ENCODE data around the gene NR3C2. TPM values are rescaled to one million over a fixed set of nuclear protein-coding genes. Genes with fewer than 3 reads are reported as not detected.

Gene NR3C2
- total RNA-seq, 2 experiments from 2014 or later, result 4.8 to 6.2 TPM

DNA sequence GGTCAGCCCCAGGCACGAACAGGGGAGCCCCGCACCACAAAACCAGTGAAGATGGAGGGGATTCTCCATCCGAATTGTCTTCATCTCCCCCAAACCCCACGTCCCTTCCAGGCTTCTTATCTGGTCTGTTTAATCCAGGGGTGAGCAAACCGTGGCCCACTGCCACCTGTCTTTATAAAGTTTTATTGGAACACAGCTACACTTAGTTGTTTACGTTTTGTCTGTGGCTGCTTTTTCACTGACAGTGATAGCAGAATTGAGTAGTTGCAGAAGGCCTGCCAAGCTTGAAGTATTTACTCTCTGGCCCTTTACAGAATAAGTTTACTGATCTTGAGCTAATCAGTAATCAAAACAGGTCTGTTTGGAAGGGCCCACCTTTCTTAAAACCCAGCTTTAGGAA, 386.4 kb downstream of the NR3C2 start:
- no peak overlapping the region for H3K4me3 Mint-ChIP-seq
- H3K4me1 Mint-ChIP-seq, result peaks cover 87% of the 10 kb centered on the region
- no peaks in the 10 kb centered on the region for H3K27me3 Mint-ChIP-seq
- peaks cover 21% of the 10 kb centered on the region for H3K36me3 Mint-ChIP-seq
- no peak overlapping the region for H3K27ac Mint-ChIP-seq
- H3K9me3 Mint-ChIP-seq, result peaks cover 3% of the 10 kb centered on the region
- DNase-seq, result no peak

DNA sequence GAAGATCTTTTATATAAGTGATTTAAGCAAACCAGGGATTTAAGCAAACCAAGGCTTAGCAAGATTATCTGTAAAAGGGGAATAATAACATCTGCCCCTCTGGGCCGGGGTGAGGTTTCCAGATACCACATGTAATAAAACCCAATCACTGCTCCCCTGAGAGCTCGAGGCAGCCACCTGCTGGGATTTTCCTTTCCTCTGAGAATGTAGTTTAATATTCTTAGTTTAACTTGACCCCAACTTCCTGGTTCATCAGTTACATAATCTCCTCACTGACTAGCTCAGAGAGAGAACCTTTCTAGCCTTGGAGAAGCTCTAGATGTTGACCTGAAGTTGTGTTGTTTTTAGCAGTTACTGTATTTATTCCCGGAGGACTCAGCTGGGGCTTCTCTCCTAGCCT, 387.9 kb downstream of the NR3C2 start:
- H3K4me1 Mint-ChIP-seq, result peaks cover 83% of the 10 kb centered on the region
- peaks cover 22% of the 10 kb centered on the region for H3K36me3 Mint-ChIP-seq
- DNase-seq, result no peak
- no peaks in the 10 kb centered on the region for H3K27me3 Mint-ChIP-seq
- peak overlapping the region; percentile 74 for H3K27ac Mint-ChIP-seq
- peaks cover 3% of the 10 kb centered on the region for H3K9me3 Mint-ChIP-seq
- no peak overlapping the region for H3K4me3 Mint-ChIP-seq

DNA sequence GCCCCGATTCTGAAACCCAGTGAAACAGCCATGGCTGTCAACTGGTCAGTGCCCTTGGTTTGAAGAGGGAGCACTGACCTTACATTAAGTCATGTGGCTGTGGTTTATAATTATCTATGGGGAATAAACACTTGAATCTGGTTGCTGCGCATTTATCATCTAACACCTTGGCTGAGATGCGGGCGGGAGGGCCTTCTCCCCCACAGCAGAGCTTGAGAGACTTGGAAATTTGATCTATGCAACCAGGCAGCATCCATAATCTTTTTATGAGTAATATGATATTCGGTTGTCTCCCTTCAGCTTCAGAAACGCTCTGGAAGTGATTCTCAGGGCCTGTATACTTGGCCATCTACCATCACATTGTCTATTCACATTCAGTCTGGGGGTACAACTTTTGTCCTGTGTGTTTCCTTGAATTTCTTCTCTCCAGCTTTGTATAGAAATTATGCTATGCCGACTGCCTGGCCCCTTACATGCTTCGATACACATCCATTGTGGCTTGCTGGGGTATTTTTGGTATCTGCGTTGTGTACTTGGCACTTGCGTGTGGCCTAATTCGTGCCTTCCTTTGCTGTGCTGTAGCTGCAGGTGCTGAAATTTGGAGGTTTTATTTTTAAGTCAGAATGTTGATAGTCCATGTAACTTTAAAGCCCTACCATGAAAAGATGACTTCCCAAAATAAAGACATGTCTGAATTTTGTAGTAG, 388.8 kb downstream of the NR3C2 start:
- Mint-ChIP-seq H3K27me3 (no peaks in the 10 kb centered on the region), H3K4me1 (peaks cover 76% of the 10 kb centered on the region), H3K4me3 (peak overlapping the region; percentile 26), H3K27ac (peak overlapping the region; percentile 74), H3K36me3 (peaks cover 16% of the 10 kb centered on the region), H3K9me3 (peaks cover 1% of the 10 kb centered on the region)
- DNase-seq, result no peak

DNA sequence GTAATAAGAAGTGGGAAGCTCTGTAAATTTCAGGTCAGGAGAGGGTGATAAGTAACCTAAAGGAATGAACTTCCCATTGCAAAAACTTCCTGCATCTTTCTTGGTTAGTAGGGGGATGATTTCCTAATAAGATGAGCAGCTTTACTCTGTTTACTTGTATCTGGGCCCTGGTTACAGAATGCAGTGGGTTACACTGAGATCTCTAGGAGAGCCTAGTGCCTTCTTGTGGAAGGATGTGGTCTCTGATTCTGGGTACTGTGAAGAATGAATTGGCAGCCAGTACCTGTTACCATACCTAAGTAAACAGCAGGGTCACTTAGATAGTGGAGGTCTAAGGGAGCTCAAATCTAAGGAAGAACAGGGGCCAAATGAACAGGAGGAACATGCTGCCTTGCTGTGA, 389.8 kb downstream of the NR3C2 start:
- peak; percentile 13 for DNase-seq
- Mint-ChIP-seq H3K27me3 (no peaks in the 10 kb centered on the region), H3K36me3 (peaks cover 18% of the 10 kb centered on the region), H3K4me3 (peak overlapping the region; percentile 37), H3K9me3 (peaks cover 1% of the 10 kb centered on the region), H3K4me1 (peaks cover 71% of the 10 kb centered on the region), H3K27ac (peak overlapping the region; percentile 74)

DNA sequence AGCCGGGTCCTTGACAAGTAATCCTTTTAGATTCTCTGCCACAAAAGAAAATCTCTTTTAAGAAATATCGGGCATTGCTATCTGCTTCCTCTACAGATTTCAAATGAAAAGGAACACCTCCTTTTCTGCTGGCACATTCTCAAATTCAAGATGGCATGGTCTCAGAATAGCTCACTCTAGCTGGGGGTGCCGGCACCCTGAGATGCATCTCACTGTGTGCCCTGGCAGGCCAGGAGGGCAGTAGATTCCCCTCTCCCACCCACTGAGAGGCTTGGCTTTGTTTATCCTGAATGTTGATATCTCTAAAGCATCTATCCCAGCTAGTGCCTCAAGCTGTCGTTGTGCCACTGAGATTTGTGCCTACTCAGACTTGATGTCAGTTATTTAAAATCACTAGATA, 390.8 kb downstream of the NR3C2 start:
- Mint-ChIP-seq H3K27ac (peak overlapping the region; percentile 74), H3K36me3 (peaks cover 18% of the 10 kb centered on the region), H3K4me3 (no peak overlapping the region), H3K4me1 (peaks cover 66% of the 10 kb centered on the region), H3K9me3 (no peaks in the 10 kb centered on the region), H3K27me3 (no peaks in the 10 kb centered on the region)
- no peak for DNase-seq

DNA sequence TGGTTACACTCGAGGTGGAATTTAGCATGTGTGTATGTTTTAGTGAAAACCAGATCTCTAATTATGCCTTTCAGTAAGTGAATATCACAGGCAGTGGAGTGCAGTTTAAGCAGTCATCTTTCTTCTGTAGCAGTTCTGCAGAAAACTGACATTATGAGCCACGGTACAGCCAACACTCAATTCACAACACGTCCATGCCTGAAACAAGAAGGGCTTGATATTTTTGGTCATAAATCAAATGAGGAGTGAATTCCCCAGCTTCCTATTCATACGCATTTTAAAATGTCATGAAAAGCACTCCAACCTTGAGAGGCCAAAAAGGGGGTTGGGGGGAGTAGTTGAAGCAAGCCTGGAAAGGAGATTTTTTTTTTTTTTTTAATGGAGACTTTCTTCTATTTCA, 393.6 kb downstream of the NR3C2 start:
- no peaks in the 10 kb centered on the region for H3K27me3 Mint-ChIP-seq
- H3K27ac Mint-ChIP-seq, result no peak overlapping the region
- H3K36me3 Mint-ChIP-seq, result peaks cover 14% of the 10 kb centered on the region
- no peak overlapping the region for H3K4me3 Mint-ChIP-seq
- peaks cover 55% of the 10 kb centered on the region for H3K4me1 Mint-ChIP-seq
- H3K9me3 Mint-ChIP-seq, result no peaks in the 10 kb centered on the region
- DNase-seq, result no peak

DNA sequence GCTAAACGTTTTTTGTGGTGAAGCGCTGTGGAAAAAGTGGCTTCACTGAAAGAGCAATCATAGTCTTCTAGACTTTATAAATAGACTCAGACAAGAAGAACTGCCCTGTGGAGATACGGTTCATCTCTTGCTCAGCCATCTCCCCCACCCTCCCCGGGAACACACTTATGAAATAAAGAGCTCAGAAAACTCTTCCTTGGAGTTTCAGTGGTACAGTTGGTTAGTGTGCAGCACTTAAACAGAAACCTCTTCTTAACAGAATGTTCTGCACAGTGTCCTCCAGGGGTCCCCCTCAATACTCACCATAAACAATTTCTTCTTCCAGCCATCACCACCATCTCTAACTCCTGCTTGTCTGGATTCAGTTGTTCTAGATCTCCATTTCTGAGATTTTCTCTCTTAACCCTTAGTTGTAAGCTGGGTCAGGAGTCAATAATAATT, 397.3 kb downstream of the NR3C2 start:
- no peaks in the 10 kb centered on the region for H3K27me3 Mint-ChIP-seq
- no peak overlapping the region for H3K27ac Mint-ChIP-seq
- H3K4me3 Mint-ChIP-seq, result no peak overlapping the region
- H3K4me1 Mint-ChIP-seq, result peaks cover 24% of the 10 kb centered on the region
- no peaks in the 10 kb centered on the region for H3K9me3 Mint-ChIP-seq
- peaks cover 4% of the 10 kb centered on the region for H3K36me3 Mint-ChIP-seq
- DNase-seq, result peak; percentile 12

DNA sequence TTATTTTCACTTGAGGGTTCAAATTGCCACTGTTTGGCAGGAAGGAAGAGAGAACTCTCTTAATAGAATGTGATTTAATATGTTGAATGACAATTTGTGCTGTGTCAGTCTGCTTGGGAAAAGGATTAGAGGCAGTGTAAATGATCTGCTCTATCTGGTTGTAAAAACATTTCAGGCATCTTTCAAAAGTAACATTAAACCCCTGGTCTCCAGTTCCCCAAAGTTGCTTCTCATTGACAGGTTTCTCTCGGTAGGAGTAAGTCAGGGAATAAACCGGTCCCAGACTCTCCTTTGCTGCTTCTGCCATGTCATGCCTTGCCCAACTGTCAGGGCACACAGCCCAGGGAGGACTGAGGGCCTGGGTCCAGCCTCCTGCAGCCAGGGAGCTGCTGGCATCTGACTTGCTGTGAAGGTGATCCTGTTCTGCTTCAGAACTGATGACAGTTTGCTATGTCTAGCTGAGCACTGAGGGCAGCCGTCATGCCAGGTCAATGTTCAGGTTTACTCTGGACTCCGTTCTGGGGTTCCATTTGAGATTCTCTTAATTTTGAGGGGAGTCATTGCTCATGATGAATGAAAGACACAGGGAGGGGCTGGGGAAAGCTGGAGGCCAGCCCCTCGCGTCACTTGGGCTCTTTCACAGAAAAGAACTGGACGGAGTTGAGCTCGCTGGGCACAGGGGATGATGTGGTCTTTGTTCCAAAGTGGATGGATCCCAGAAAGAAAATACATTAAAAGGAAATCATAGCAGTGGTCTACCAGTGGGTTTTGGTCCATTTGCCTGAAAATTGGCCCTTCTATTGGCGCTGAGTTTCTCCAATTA, 397.9 kb downstream of the NR3C2 start:
- no peak overlapping the region for H3K27ac Mint-ChIP-seq

DNA sequence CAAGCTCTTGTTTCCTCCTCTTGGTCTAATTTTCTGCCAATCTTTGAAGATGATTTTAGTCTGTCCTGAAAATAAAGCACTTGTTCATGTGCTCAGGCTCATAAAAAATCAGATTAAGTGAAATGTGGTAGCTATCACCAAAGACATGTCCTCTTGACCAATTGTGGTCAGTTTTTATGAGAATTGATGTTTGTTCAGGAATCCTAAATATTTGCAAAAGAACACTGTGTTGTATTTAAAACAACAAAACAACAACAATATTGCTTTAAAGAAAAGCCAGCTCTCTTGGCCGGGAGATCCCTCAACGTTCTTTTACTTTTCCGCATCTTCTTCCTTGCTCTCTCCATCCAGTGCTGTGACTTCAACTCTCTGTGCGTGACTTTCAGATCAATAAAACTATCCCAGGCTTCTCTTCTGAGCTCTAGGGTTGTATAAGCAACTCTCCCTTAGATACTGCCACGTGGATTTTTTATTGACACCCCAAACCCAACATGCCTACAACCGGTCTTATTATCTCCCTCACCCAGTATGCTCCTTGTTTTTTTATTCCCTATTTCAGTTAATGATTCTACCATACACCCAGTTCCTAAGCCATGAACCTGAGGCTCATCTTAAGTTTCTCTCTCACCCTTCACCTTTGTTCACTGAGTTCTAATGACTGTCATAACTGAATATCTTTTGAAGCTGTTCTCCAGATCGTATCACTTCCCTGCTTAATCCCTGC, 400.4 kb downstream of the NR3C2 start:
- no peaks in the 10 kb centered on the region for H3K27me3 Mint-ChIP-seq
- peaks cover 2% of the 10 kb centered on the region for H3K9me3 Mint-ChIP-seq
- no peak for DNase-seq
- peaks cover 17% of the 10 kb centered on the region for H3K4me1 Mint-ChIP-seq
- no peak overlapping the region for H3K27ac Mint-ChIP-seq
- H3K36me3 Mint-ChIP-seq, result peaks cover under 1% of the 10 kb centered on the region
- H3K4me3 Mint-ChIP-seq, result no peak overlapping the region

More for the DNA sequence above, 397.9 kb downstream of the NR3C2 start:
- H3K36me3 Mint-ChIP-seq, result peaks cover 4% of the 10 kb centered on the region
- H3K4me3 Mint-ChIP-seq, result no peak overlapping the region
- no peaks in the 10 kb centered on the region for H3K27me3 Mint-ChIP-seq
- no peak for DNase-seq
- H3K4me1 Mint-ChIP-seq, result peaks cover 23% of the 10 kb centered on the region
- no peaks in the 10 kb centered on the region for H3K9me3 Mint-ChIP-seq

DNA sequence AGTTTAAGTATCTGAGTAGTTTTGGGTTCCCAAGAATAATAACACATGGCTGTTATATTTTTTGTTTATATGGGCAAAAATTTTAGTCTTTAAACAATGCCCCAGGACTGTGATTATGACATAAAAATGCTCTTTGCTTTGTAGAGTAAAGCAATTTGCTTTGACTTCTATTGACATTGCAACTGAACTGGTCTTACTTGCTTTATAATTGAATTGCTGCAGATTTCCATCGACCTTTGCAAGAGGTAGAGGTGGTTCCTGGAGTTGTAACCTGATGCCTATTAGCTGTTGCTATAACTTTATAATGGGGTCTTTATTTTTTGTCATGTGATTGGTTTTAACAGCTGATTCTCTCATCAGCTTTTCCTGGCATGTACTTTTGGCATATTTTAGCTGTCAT, 407.4 kb downstream of the NR3C2 start:
- no peak for DNase-seq
- Mint-ChIP-seq H3K4me3 (no peak overlapping the region), H3K27me3 (no peaks in the 10 kb centered on the region), H3K4me1 (peaks cover 5% of the 10 kb centered on the region), H3K27ac (no peak overlapping the region), H3K36me3 (peaks cover 4% of the 10 kb centered on the region), H3K9me3 (peaks cover 9% of the 10 kb centered on the region)

DNA sequence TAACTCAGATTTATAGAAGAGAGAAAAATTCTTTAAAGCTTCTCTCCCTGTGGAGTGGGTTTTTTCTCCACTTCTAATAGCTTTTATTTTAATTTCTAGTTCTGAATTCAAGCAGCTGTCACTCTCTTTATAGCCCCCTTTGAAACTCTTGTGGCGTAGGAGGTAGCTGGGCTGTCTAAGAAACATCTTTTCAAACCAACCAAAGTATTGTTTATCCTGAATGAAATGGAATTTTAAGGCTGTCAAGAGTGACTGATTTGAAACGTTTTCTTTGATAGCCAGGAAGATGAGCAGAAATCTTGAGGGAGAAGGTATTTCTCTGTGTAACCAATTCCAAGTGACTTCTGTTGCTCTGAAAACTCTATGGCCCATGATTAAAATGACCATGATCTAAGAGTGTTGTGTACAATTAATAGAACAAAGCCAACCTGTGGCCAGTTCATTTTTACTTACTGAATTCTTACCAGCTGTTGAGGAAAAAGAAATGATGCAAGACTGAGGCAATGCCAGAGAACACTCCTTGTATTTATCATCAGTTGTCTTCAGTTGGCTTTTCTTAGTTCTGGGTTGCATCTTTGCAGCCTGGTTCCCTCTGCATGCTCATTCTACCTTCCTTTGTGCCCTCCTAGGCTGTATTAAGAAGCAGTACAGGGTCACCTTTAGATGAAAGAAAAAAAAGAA, 411.9 kb downstream of the NR3C2 start:
- Mint-ChIP-seq H3K9me3 (peaks cover 9% of the 10 kb centered on the region), H3K4me1 (peaks cover 6% of the 10 kb centered on the region), H3K27ac (peak overlapping the region; percentile 1), H3K4me3 (no peak overlapping the region), H3K27me3 (no peaks in the 10 kb centered on the region), H3K36me3 (peaks cover 10% of the 10 kb centered on the region)
- DNase-seq, result no peak

DNA sequence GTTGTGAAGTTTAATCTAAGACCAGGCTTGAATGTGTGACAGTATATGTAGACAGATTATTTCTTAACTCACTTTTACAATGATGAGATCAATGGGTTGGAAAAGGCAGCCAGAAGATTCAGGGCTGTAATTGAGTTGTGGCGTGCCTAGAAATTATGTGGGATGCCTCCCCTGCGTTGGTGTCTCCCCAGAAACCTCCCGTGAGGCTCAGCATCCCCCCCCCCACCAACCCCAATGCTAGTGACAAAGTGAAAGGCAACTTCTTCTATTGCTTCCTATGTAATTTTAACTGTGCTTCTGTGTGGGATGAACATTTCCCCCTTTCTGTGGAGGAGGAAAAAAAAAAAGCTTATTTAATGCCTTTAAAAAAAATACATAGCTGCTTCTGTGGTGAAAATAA, 412.4 kb downstream of the NR3C2 start:
- Mint-ChIP-seq H3K4me1 (peaks cover 6% of the 10 kb centered on the region), H3K27ac (no peak overlapping the region), H3K27me3 (no peaks in the 10 kb centered on the region), H3K36me3 (peaks cover 10% of the 10 kb centered on the region), H3K9me3 (peaks cover 9% of the 10 kb centered on the region), H3K4me3 (no peak overlapping the region)
- no peak for DNase-seq

Measured in activated naive CD8-positive, alpha-beta T cell treated with anti-CD3 and anti-CD28 coated beads for 36 hours (primary cell).